Neural cell (in vitro differentiated cells): ENCODE measurements around the gene DHDH.

Experiments
- EZH2 ChIP-seq: fragments of 200-600, 300-800 bp; shearing (Covaris generic), sonication (generic); IDR thresholded peaks from 2 replicates; pipeline ENCODE4 v1.6.1; 2014; ENCODE audit warnings: antibody characterized with exemption, low read length, borderline replicate concordance, mild to moderate bottlenecking; ENCODE audit not compliant: insufficient read depth, poor library complexity, severe bottlenecking
- TF ChIP-seq, protein P1 (sequence below): fragments of 450-650 bp; IDR thresholded peaks from 2 replicates; pipeline ENCODE4 v1.5.1; 2014; ENCODE audit warnings: antibody characterized with exemption, mild to moderate bottlenecking, moderate library complexity; ENCODE audit not compliant: poor library complexity, severe bottlenecking

DNA sequence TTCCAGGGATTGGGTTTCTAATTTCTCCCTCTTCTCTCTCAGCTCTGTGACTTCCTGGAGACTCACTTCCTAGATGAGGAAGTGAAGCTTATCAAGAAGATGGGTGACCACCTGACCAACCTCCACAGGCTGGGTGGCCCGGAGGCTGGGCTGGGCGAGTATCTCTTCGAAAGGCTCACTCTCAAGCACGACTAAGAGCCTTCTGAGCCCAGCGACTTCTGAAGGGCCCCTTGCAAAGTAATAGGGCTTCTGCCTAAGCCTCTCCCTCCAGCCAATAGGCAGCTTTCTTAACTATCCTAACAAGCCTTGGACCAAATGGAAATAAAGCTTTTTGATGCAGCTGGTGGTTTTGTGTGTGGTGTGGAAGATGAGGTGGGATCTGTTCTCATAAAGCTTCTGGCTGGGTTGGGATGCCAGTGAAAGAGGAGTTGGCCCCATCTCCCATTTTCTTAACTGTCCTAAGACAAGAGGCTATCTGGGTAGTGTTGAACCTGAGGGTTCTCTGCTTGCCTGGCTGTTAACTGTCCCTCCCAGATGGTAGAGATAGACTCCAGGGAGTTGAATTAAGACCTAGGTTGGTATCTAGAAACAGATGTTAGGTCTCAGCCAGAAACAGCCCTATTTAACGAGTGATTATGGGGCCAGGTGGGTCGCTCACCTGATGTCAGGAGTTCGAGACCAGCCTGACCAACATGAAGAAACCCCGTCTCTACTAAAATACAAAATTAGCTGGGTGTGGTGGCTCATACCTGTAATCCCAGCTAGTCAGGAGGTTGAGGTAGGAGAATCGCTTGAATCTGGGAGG is 33.2 kb downstream of the DHDH start:
- TF ChIP-seq, protein P1, sequence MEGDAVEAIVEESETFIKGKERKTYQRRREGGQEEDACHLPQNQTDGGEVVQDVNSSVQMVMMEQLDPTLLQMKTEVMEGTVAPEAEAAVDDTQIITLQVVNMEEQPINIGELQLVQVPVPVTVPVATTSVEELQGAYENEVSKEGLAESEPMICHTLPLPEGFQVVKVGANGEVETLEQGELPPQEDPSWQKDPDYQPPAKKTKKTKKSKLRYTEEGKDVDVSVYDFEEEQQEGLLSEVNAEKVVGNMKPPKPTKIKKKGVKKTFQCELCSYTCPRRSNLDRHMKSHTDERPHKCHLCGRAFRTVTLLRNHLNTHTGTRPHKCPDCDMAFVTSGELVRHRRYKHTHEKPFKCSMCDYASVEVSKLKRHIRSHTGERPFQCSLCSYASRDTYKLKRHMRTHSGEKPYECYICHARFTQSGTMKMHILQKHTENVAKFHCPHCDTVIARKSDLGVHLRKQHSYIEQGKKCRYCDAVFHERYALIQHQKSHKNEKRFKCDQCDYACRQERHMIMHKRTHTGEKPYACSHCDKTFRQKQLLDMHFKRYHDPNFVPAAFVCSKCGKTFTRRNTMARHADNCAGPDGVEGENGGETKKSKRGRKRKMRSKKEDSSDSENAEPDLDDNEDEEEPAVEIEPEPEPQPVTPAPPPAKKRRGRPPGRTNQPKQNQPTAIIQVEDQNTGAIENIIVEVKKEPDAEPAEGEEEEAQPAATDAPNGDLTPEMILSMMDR, result no peak
- TF ChIP-seq EZH2, result no peak
